ENCODE results near the gene LIN7B.
"Not testable (repeated sequence)": the region's sequence is repeated elsewhere in the genome, so short reads cannot be mapped to it uniquely, and the experiment has no call there.

LIN7B gene

GRCh38 chr19:49130325-49130724 lies 16.2 kb downstream of the LIN7B start:
- in situ Hi-C loops (cut with MboI; ENCODE audit: low sequenced_read_pairs) = no loop called here
- no peak overlapping the region for H3K4me3 ChIP-seq
- no peak for DNase-seq (ENCODE audit: low spot score in 2 of 2)
- peaks cover 10% of the 10 kb centered on the region for H3K4me1 ChIP-seq
- no peaks in the 10 kb centered on the region for H3K27me3 ChIP-seq (ENCODE audit: low read depth)
- H3K36me3 ChIP-seq (replicated peaks) = peaks cover 17% of the 10 kb centered on the region
- H3K9me3 ChIP-seq = no peaks in the 10 kb centered on the region

GRCh38 chr19:49132974-49133609 lies 18.9 kb downstream of the LIN7B start:
- Histone ChIP-seq H3K27me3 (ENCODE audit: low read depth) (no peaks in the 10 kb centered on the region), H3K9me3 (no peaks in the 10 kb centered on the region), H3K4me3 (no peak overlapping the region), H3K36me3 (replicated peaks) (peaks cover 26% of the 10 kb centered on the region), H3K4me1 (peaks cover 6% of the 10 kb centered on the region)
- in situ Hi-C loops (cut with MboI; ENCODE audit: low sequenced_read_pairs) = no loop called here
- no peak for DNase-seq (ENCODE audit: low spot score in 2 of 2)

DNA sequence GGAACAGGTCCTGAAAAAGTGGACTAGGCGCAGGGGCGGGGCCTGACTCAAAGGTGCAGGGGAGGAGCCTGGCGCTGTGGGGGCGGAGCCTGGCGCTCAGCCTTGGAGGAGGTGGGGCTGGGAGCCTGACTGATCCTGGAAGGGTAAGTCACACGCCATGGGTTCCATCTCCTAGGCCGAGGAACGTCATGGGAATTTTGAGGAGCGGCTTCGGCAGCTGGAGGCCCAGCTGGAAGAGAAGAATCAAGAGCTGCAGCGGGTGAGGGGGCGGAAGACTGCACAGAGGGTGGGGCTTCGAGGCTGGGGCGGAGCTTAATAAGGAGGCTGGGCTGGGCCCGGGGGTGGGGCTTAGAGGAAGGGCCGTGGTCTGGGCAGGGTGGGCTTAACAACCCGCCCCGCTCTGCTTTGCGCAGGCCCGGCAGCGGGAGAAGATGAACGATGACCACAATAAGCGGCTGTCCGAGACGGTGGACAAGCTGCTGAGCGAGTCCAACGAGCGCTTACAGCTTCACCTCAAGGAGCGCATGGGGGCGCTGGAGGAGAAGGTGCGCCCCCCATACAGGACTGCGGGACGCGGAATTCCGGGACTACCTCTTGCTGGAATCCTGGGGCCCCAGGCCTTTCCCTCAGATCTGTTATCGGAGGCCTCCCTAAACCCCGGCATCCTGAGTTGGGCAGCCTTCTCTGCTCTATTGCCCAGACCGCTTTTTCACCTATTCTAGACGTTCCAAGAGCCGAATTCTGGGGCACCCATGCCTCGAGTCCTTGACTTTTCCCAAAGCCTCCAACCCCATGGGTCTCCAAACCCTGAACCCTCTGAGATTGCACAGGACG lies 19.7 kb downstream of the LIN7B start:
- Histone ChIP-seq H3K4me1 (peaks cover under 1% of the 10 kb centered on the region), H3K4me3 (no peak overlapping the region), H3K9me3 (no peaks in the 10 kb centered on the region), H3K36me3 (replicated peaks) (peaks cover 26% of the 10 kb centered on the region), H3K27me3 (ENCODE audit: low read depth) (no peaks in the 10 kb centered on the region)
- DNase-seq (ENCODE audit: low spot score in 2 of 2) = no peak
- in situ Hi-C loops (cut with MboI; ENCODE audit: low sequenced_read_pairs) = no loop called here

DNA sequence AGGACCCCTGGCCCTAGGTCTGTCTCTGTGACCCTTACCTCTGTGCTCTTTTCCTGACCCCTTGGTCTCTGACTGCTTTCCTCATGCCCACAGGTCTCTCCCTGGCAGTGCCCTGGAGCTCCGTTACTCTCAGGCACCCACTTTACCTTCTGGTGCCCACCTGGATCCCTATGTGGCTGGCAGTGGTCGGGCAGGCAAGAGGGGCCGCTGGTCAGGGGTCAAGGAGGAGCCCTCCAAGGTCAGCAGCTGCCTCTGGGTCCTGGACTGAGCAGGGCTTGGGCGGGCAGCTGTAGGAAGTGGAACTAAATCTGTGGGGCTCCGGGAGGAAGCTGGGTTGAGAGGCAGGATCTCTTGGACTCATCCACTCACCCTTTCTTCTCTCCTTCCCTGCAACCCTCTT lies 21.5 kb downstream of the LIN7B start:
- H3K9me3 ChIP-seq = no peaks in the 10 kb centered on the region
- no peak for DNase-seq (ENCODE audit: low spot score in 2 of 2)
- in situ Hi-C loops (cut with MboI; ENCODE audit: low sequenced_read_pairs) = no loop called here
- H3K4me1 ChIP-seq = no peaks in the 10 kb centered on the region
- H3K4me3 ChIP-seq = no peak overlapping the region
- H3K27me3 ChIP-seq (ENCODE audit: low read depth) = no peaks in the 10 kb centered on the region
- H3K36me3 ChIP-seq (replicated peaks) = peaks cover 26% of the 10 kb centered on the region

- H3K4me1 ChIP-seq = no peaks in the 10 kb centered on the region
- peaks cover 31% of the 10 kb centered on the region for H3K36me3 ChIP-seq (replicated peaks)
- H3K4me3 ChIP-seq = no peak overlapping the region
- in situ Hi-C loops (cut with MboI; ENCODE audit: low sequenced_read_pairs) = no loop called here
- H3K9me3 ChIP-seq = no peaks in the 10 kb centered on the region
- no peaks in the 10 kb centered on the region for H3K27me3 ChIP-seq (ENCODE audit: low read depth)
- no peak for DNase-seq (ENCODE audit: low spot score in 2 of 2)
Measured at GRCh38 chr19:49136771-49137171, 22.6 kb downstream of the LIN7B start.

DNA sequence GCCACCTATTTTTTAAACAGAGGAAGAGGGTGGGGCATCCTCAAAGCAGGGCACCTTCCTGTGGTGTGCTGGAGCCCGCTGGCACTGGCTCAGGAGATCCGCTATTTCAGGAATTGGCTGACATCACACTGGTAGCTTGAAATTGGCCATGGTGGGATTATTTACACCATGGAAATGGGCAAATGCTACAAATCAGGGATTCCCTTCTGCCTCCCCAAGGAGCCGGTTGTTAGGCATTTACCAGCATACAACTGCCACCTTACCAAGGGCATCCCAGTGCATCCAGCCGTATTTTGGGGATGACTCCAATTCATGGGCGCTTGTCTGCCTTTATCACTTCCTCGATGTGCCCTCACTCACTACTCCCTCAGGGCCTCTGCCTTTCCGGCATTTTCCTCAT lies 26.8 kb downstream of the LIN7B start:
- no peaks in the 10 kb centered on the region for H3K9me3 ChIP-seq
- H3K27me3 ChIP-seq (ENCODE audit: low read depth) = no peaks in the 10 kb centered on the region
- in situ Hi-C loops (cut with MboI; ENCODE audit: low sequenced_read_pairs) = no loop called here
- peaks cover 5% of the 10 kb centered on the region; the same call in 1 of the 2 replicates for H3K4me1 ChIP-seq
- DNase-seq (ENCODE audit: low spot score in 2 of 2) = no peak
- H3K36me3 ChIP-seq (replicated peaks) = peaks cover 8% of the 10 kb centered on the region
- no peak overlapping the region for H3K4me3 ChIP-seq

DNA sequence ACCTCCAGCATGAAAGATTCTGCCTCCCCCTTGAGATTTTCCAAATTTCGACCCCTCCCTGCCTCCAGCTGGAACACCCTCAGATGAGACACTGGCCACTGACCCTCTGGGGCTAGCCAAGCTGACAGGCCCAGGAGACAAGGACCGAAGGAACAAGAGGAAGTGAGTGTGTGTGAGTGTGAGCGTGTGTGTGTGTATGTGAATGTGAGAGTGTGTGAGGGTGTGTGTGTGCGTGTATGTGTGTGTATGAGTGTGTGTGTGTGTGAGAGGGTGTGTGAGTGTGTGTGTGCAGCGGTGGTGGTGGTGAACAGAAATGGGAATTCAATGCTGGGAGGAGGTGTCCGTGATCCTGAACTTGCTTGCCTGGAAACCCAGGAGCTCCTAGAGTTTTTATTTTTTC lies 27.2 kb downstream of the LIN7B start:
- Histone ChIP-seq H3K27me3 (ENCODE audit: low read depth) (no peaks in the 10 kb centered on the region), H3K4me1 (peaks cover 7% of the 10 kb centered on the region), H3K9me3 (no peaks in the 10 kb centered on the region), H3K36me3 (replicated peaks) (peaks cover 7% of the 10 kb centered on the region; the same call in 1 of the 2 replicates), H3K4me3 (no peak overlapping the region)
- in situ Hi-C loops (cut with MboI; ENCODE audit: low sequenced_read_pairs) = no loop called here
- no peak for DNase-seq (ENCODE audit: low spot score in 2 of 2)

DNA sequence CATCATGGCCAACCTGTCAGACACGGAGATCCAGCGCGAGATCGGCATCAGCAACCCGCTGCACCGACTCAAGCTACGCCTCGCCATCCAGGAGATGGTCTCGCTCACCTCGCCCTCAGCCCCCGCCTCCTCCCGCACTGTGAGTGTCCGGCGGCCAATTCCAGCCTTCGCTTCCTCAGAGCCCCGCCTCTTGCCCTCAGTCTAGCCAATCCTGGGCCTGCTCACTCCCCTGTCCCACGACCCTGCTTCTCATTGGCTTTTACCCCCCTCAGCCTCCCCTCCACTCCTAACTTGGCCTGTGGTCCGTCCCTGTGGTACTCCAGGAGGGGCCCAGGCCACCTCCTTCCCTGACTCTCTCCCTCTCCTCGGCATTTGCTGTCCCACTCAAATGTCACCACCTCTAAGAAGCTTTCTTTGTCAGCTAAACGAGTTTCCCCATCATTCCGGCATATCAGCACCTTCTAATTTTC lies 28.7 kb downstream of the LIN7B start:
- no peaks in the 10 kb centered on the region for H3K27me3 ChIP-seq (ENCODE audit: low read depth)
- DNase-seq (ENCODE audit: low spot score in 2 of 2) = peak in 1 of 2 experiments; percentile 56
- no peaks in the 10 kb centered on the region for H3K9me3 ChIP-seq
- in situ Hi-C loops (cut with MboI; ENCODE audit: low sequenced_read_pairs) = no loop called here
- no peak overlapping the region for H3K4me3 ChIP-seq
- H3K4me1 ChIP-seq = peaks cover 9% of the 10 kb centered on the region
- H3K36me3 ChIP-seq (replicated peaks) = peaks cover 5% of the 10 kb centered on the region; the same call in 1 of the 2 replicates

- peaks cover 17% of the 10 kb centered on the region for H3K4me1 ChIP-seq
- no peaks in the 10 kb centered on the region for H3K9me3 ChIP-seq
- peak; percentile 71 to 96 for DNase-seq (ENCODE audit: low spot score in 2 of 2)
- in situ Hi-C loops (cut with MboI; ENCODE audit: low sequenced_read_pairs) = no loop called here
- H3K27me3 ChIP-seq (ENCODE audit: low read depth) = no peaks in the 10 kb centered on the region
- peaks cover 5% of the 10 kb centered on the region; the same call in 1 of the 2 replicates for H3K36me3 ChIP-seq (replicated peaks)
- peak overlapping the region; percentile 26 for H3K4me3 ChIP-seq
Measured at GRCh38 chr19:49145573-49146407, 31.6 kb downstream of the LIN7B start.

DNA sequence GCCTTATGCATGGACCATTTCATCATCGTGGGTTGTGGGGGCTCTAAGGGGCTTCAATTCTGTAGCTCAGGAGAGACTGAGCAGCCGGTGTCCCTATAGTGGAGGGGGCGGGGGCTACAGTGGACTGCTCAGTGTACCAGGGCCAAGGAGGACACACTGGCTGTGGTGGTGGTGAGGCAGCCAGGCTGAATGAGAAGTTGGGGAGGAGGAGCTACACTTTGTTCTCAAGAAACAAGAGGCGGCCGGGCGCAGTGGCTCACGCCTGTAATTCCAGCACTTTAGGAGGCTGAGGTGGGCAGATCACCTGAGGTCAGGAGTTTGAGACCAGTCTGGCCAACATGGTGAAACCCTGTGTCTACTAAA lies 32.2 kb downstream of the LIN7B start:
- H3K36me3 ChIP-seq (replicated peaks); H3K27me3 ChIP-seq (ENCODE audit: low read depth); in situ Hi-C loops (cut with MboI; ENCODE audit: low sequenced_read_pairs); DNase-seq (ENCODE audit: low spot score in 2 of 2); H3K9me3 ChIP-seq: not testable (repeated sequence)
- peak overlapping the region; percentile 26; the same call in 1 of the 2 replicates for H3K4me3 ChIP-seq
- H3K4me1 ChIP-seq = peaks cover 22% of the 10 kb centered on the region

DNA sequence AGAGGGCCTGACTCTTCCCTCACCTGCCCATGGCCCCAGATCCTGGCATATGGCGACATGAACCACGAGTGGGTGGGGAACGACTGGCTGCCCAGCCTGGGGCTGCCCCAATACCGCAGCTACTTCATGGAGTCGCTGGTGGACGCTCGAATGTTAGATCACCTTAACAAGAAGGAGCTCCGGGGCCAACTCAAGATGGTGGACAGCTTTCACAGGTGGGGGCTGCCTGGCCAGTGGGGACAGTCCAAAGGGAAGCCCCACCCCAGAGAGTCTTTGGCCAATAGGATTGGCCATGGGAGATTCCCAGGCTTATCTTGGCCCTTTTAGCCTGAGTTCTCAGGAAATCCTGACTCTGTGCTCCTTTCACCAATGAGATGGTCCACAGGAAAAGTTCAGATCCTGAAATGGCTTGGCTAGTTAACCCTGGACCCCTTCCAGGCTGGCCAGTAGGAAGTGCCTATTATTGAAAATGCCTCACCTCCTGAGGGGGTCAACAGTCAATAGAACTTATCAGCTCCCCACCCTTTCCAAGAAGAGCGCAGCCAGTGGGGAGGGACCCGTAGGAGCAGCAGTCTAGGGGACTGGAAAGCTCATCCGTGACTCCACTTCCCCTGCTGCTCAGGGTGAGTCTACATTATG lies 34.0 kb downstream of the LIN7B start:
- no peaks in the 10 kb centered on the region for H3K9me3 ChIP-seq
- DNase-seq (ENCODE audit: low spot score in 2 of 2) = no peak
- no peaks in the 10 kb centered on the region for H3K27me3 ChIP-seq (ENCODE audit: low read depth)
- H3K4me1 ChIP-seq = peaks cover 23% of the 10 kb centered on the region
- in situ Hi-C loops (cut with MboI; ENCODE audit: low sequenced_read_pairs) = no loop called here
- H3K4me3 ChIP-seq = peak overlapping the region; percentile 70; the same call in 1 of the 2 replicates
- H3K36me3 ChIP-seq (replicated peaks) = no peaks in the 10 kb centered on the region

DNA sequence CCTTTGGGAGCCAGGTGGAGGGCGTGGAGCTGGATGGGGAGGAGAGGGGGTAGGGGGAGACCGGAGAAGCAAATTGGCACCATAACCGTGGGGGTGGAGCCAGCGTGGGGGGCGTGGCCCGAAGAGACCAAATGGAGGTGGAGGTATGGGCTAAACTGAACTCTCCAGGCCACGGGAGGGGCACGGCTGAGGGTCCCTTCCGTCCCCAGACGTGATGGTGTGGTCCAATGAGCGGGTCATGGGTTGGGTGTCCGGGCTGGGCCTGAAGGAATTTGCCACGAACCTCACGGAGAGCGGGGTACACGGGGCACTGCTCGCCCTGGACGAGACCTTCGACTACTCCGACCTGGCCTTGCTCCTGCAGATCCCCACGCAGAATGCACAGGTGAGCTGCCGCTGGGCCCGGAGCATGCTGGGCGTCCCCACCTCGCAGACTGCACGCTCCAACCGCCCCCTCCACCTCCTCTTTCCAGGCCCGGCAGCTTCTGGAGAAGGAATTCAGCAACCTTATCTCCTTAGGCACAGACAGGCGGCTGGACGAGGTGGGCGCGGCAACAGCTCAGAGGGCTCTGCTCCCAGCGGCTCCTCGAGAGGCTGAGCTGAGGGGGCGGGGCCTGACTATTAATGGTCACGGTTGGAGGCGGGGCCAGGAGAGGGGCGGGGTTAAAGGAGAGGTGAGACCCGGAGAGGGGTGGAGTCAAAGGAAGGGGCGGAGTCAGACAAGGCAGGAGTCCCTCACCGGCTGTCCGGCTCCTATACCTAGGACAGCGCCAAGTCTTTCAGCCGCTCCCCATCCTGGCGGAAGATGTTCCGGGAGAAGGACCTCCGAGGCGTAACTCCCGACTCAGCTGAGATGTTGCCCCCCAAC lies 34.8 kb downstream of the LIN7B start:
- peak overlapping the region; percentile 70 for H3K4me3 ChIP-seq
- peak; percentile 93 to 100 for DNase-seq (ENCODE audit: low spot score in 2 of 2)
- in situ Hi-C loops (cut with MboI; ENCODE audit: low sequenced_read_pairs) = no loop called here

More for the DNA sequence above, 34.8 kb downstream of the LIN7B start:
- no peaks in the 10 kb centered on the region for H3K9me3 ChIP-seq
- H3K4me1 ChIP-seq = peaks cover 23% of the 10 kb centered on the region
- H3K36me3 ChIP-seq (replicated peaks) = no peaks in the 10 kb centered on the region
- H3K27me3 ChIP-seq (ENCODE audit: low read depth) = no peaks in the 10 kb centered on the region

Data from HAP-1 (cell line).